ENCODE data around the gene DNAAF3.

DNAAF3 gene

GRCh38 chr19:55152017-55152416 lies 14.4 kb downstream of the DNAAF3 start:
- no peak for DNase-seq

GRCh38 chr19:55149078-55150003 lies 17.1 kb downstream of the DNAAF3 start, which contains the start of gene TNNT1:
Gene TNNT1 (minus strand): TSS chr19:55149206. CDS start chr19:55147157, 2,049 bp downstream.
- DNase-seq: no peak

DNA sequence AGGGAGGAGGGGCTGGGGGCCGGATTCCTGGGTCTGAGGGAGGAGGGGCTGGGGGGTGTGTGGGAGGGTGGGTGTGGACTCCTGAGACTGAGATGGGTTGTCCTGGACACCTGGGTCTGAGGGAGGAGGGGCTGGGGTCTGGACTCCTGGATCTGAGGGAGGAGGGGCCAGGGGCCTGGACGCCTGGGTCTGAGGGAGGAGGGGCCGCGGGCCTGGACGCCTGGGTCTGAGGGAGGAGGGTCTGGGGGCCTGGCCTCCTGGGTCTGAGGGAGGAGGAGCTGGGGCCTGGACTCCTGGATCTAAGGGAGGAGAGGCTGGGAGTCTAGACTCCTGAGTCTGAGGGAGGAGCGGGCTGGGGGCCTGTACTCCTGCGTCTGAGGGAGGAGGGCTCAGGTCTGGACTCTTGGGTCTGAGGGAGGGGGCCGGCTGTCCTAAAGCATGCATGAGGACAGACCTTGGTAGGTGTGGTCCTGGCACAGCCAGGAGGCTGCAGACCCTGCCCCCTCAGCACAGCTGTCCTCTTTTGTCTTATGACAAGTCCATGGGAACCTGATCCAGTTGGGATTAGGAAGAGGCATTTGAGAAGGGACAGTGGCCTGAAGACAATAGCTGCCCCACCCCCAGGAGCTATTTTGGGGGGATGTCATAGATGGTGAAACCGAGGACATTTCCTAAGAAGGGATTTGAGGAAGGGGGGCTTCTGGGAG lies 18.7 kb downstream of the DNAAF3 start:
- DNase-seq: no peak

GRCh38 chr19:55146705-55147273 lies 19.6 kb downstream of the DNAAF3 start:
- DNase-seq: peak in 1 of 2 experiments; percentile 36

GRCh38 chr19:55146078-55146704 lies 20.2 kb downstream of the DNAAF3 start:
- DNase-seq: peak in 1 of 2 experiments; percentile 37

GRCh38 chr19:55145232-55145631 lies 21.2 kb downstream of the DNAAF3 start:
- no peak for DNase-seq

GRCh38 chr19:55141696-55142095 lies 24.7 kb downstream of the DNAAF3 start:
- no peak for DNase-seq

DNA sequence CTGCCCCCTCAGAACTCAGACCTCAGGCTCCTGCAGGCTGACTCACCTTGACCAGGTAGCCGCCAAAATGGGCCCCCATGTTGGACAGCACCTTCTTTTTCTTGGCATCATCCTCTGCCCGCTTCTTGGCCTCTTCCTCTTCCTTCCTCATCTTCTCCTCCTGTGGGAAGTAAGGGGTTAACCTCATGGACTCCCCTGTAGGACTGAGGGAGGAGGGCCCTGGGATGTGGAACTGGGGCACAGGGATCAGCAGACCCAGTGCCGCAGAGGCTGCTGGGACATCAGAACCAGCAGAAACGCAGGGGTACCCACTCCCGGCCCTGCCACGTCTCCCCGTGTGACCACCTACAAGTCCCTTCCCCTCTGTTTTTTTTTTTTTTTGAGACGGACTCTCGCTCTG lies 28.5 kb downstream of the DNAAF3 start:
- no peak for DNase-seq

- DNase-seq: no peak
Observed at GRCh38 chr19:55136399-55137102, 29.9 kb downstream of the DNAAF3 start.

DNA sequence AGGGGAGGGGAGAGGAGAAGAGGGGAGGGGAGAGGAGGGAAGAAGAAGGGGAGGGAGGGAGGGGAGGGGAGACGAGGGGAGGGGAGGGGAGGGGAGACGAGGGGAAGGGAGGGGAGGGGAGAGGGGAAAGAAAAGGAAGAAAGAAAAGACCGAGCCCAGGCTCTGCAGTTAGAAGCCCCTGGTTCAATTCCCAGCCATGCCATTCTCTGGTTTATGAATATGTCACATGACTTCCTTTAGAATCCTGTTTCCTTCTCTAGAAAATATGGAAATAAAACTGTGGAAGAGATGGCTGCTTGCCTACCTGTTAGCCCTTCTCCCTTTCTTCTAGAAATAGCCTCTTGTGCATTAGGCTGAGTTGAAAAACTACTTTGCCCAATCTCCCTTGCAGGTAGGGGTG lies 31.7 kb downstream of the DNAAF3 start:
- no peak for DNase-seq

GRCh38 chr19:55133639-55134444 lies 32.6 kb downstream of the DNAAF3 start:
- no peak for DNase-seq

DNA sequence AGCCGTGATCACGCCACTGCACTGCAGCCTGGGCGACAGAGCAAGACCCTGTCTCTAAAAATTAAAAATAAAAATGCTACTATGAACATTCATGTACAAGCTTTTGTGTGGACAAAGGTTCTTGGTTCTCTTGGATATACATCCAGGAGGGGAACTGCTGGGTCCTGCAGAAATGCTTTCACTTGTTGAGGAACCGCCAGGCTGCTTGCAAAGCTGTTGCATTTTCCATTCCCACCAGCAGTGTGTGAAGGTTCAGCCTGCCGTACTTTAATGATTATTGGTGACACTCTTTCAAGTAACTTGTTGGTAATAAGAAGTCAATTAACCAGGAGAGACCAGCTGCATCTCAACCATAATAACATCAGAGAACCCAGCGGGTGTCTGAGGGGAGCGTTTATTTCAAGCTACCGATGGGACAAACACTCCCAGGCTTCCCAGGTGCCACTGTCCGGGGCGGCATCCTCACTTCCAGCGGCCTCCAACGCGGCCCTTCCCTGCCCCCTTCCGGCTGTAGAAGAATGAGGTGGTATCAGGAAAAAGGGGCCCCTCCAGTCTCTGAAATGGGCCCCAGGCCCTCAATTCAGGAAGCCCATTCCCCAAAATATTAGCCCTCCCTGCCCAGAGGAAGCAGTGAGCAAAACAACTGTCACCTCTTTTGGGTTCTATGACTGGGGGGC lies 33.8 kb downstream of the DNAAF3 start:
- no peak for DNase-seq

DNA sequence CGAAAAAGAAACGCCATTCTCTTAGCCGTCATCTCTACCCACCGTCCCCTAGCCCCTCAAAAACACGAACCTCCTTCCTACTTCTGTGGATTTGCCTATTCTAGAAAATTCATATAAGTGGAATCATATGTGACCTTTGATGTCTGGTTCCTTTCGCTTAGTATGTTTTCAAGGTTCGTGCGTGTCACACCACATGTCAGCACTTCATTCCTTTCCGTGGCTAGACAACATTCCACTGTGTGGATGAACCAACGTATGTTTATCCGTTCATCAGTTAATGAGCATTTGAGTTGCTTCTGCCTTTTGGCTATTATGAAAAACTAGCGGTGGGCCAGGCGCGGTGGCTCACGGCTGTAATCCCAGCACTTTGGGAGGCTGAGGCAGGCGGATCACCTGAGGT lies 35.0 kb downstream of the DNAAF3 start:
- no peak for DNase-seq

DNA sequence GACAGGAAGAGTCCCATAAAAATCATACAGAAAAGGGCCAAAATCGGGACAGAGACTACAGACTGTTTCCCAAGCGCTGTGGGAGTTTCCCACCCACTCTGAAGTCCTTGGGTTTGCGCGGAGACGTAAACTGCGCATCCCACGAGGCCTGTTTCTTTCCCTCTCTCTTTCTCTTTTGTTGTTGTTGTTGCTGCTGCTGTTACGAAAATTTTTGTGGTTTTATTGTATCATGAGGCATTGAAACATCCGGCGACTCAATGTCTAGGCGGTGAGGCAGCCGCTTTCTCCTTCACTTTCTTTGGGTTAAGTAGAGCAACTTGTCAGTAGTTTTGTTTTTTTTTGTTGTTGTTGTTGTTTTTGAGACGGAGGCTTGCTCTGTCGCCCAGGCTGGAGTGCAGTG lies 47.4 kb downstream of the DNAAF3 start:
- DNase-seq: no peak

DNA sequence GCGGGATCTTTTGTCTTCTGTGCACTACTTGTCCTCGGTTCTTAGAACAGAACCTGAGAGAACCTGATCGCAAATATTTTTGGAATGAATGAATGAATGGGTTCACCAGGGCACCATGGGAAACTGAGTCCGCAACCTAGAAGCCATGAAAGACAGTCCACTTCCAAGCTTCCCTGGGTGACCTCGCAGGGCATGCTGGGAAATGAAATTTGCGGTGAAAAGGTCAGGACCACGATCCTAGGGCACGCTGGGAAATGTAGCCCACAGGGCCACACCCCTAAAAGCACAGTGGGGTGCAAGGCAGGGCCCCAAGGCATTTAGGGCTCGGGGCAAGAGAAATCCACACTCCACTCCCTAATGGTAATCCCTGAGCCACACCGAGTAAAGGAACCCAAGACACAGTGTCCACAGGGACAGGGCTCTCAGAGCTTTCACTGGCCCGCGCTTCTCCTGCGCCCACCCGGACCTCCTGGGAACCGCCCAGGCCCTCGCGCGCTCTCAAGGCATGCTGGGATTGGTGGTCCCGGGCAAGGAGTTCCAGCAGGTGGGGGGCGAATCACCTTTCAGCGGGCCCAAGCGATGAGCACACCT lies 47.9 kb downstream of the DNAAF3 start:
- DNase-seq: no peak

- peak; percentile 90 to 92 for DNase-seq
Observed at GRCh38 chr19:55117663-55118391, 48.6 kb downstream of the DNAAF3 start.

DNA sequence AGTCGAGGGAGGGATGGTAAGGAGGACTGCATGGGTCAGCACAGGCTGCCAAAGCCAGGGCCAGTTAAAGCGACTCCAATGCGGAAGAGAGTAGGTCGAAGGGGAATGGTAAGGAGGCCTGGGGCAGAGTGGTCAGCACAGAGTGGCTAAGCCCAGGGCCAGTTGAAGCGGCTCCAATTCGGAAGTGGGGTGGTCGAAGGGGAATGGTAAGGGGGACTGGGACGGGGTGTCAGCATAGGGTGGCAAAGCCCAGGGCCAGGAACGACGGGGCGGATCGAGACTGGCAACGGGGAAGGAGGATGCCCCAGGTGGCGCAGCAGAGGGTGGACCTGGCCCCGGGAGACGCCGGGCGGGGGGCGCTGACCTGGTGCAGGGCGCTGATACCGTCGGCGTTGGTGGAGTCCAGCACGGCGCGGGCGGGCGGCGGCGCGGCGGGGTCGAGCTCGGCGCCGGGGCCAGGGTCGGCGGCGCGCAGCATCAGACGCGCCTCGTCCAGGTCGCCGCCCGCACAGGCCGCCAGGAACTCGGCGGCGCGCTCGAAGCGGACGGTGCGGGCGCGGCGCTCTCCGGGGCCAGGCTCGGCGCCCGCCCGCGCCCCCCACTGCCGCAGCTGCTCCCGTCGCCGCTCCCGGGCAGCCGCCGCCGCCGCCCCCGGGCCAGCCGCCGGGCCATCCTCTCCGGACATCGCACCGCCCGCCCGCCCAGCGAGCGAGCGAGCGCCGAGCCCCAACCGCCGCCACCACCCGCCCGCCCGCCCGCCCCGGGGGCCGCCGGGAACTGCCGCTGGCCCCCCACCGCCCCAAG lies 49.4 kb downstream of the DNAAF3 start, which contains the start of gene PPP1R12C:
Gene PPP1R12C (minus strand): TSS at position 779 of the 804 bp plus-strand sequence. CDS start 94 bp downstream, at position 685.
- DNase-seq: no peak

GRCh38 chr19:55116232-55116858 lies 50.1 kb downstream of the DNAAF3 start:
- peak in 1 of 2 experiments; percentile 33 for DNase-seq
